Measurements from ENCODE around the gene COL6A6.

Gene COL6A6

GRCh38 chr3:130522399-130522798 is 5.4 kb downstream of the COL6A6 start:
- no peaks in the 10 kb centered on the region for H3K79me2 ChIP-seq (ENCODE audit: insufficient read depth, low read length)
- no peaks in the 10 kb centered on the region for H4K20me1 ChIP-seq (ENCODE audit: low read depth, low read length)

DNA sequence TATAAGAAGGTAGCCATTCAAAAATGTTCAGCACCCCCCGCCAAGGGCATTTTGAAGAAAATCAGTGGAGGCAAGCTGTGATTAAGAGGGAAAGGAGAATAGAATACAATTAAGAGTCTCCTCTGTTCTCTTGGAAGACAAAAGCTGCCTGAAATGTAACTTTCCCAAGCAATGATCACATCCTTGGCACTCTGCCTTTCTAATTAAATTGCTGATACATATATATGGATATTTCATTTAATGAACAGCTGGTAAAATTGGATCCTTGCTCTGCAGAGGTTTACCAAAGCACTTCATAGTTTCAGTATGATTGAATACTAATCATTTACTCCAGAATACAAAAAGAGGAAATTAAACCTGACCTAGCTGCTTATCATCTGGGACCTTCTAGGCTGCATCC is 10.4 kb downstream of the COL6A6 start:
- no peak overlapping the region for H3K27ac ChIP-seq (ENCODE audit: low read depth, low read length)
- no peaks in the 10 kb centered on the region for H3K36me3 ChIP-seq (ENCODE audit: low read length)
- no peak overlapping the region for H3K4me3 ChIP-seq (ENCODE audit: insufficient read depth, low read length, poor library complexity, severe bottlenecking)
- no peak overlapping the region for H3K9ac ChIP-seq (ENCODE audit: low read length)
- no peaks in the 10 kb centered on the region for H4K20me1 ChIP-seq (ENCODE audit: low read depth, low read length)
- no peaks in the 10 kb centered on the region for H3K9me3 ChIP-seq (ENCODE audit: insufficient read depth, low read length)
- H3K4me2 ChIP-seq (ENCODE audit: low read depth, low read length, poor library complexity, severe bottlenecking): no peak overlapping the region
- no peaks in the 10 kb centered on the region for H3K79me2 ChIP-seq (ENCODE audit: insufficient read depth, low read length)
- TF ChIP-seq EZH2phosphoT487 (conservative IDR thresholded peaks at IDR 0.05; ENCODE audit: low read length): no peak
- TF ChIP-seq, protein P1, sequence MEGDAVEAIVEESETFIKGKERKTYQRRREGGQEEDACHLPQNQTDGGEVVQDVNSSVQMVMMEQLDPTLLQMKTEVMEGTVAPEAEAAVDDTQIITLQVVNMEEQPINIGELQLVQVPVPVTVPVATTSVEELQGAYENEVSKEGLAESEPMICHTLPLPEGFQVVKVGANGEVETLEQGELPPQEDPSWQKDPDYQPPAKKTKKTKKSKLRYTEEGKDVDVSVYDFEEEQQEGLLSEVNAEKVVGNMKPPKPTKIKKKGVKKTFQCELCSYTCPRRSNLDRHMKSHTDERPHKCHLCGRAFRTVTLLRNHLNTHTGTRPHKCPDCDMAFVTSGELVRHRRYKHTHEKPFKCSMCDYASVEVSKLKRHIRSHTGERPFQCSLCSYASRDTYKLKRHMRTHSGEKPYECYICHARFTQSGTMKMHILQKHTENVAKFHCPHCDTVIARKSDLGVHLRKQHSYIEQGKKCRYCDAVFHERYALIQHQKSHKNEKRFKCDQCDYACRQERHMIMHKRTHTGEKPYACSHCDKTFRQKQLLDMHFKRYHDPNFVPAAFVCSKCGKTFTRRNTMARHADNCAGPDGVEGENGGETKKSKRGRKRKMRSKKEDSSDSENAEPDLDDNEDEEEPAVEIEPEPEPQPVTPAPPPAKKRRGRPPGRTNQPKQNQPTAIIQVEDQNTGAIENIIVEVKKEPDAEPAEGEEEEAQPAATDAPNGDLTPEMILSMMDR (IDR thresholded peaks at IDR 0.05; ENCODE audit: insufficient read depth, low read length, poor library complexity, severe bottlenecking): no peak
- no peak overlapping the region for H2AFZ ChIP-seq (ENCODE audit: low read depth, low read length, severe bottlenecking)
- H3K9me2 ChIP-seq (replicated peaks; ENCODE audit: insufficient read depth, low read length): no peaks in the 10 kb centered on the region
- no peaks in the 10 kb centered on the region for H3F3A ChIP-seq (ENCODE audit: insufficient read depth)
- H3K27me3 ChIP-seq (ENCODE audit: low read length): no peaks in the 10 kb centered on the region

More at GRCh38 chr3:130522399-130522798, 5.4 kb downstream of the COL6A6 start:
- H3K27ac ChIP-seq (ENCODE audit: low read depth, low read length): no peak overlapping the region
- H3K9ac ChIP-seq (ENCODE audit: low read length): no peak overlapping the region
- H3K27me3 ChIP-seq (ENCODE audit: low read length): no peaks in the 10 kb centered on the region
- H2AFZ ChIP-seq (ENCODE audit: low read depth, low read length, severe bottlenecking): no peak overlapping the region
- no peak for TF ChIP-seq EZH2phosphoT487 (conservative IDR thresholded peaks at IDR 0.05; ENCODE audit: low read length)
- TF ChIP-seq, protein P1 (IDR thresholded peaks at IDR 0.05; ENCODE audit: insufficient read depth, low read length, poor library complexity, severe bottlenecking): no peak
- H3F3A ChIP-seq (ENCODE audit: insufficient read depth): no peaks in the 10 kb centered on the region
- H3K9me2 ChIP-seq (replicated peaks; ENCODE audit: insufficient read depth, low read length): no peaks in the 10 kb centered on the region
- no peaks in the 10 kb centered on the region for H3K9me3 ChIP-seq (ENCODE audit: insufficient read depth, low read length)
- no peak overlapping the region for H3K4me3 ChIP-seq (ENCODE audit: insufficient read depth, low read length, poor library complexity, severe bottlenecking)
- no peaks in the 10 kb centered on the region for H3K36me3 ChIP-seq (ENCODE audit: low read length)
- H3K4me2 ChIP-seq (ENCODE audit: low read depth, low read length, poor library complexity, severe bottlenecking): no peak overlapping the region

DNA sequence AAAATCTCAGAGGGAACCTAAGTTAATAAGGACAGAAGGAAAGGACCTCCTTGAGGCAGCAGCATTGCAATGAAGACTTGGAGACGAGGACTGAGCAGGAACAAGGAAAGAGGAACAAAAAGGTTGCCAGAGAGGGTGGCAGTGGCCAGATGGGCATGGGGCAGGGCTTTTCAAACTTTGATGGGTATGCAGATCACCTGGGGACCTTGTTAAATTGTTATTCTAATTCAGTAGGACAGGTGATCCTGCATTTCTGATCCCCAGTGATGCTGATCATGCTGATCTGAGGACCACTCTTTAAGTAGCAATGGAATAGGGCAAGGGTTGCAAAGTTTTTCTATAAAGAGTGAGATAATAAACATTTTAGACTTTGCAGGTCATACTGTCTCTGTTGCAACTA is 11.1 kb downstream of the COL6A6 start:
- Histone ChIP-seq H3K79me2 (ENCODE audit: insufficient read depth, low read length) (no peaks in the 10 kb centered on the region), H2AFZ (ENCODE audit: low read depth, low read length, severe bottlenecking) (no peak overlapping the region), H3K4me2 (ENCODE audit: low read depth, low read length, poor library complexity, severe bottlenecking) (no peak overlapping the region), H3K36me3 (ENCODE audit: low read length) (no peaks in the 10 kb centered on the region), H4K20me1 (ENCODE audit: low read depth, low read length) (no peaks in the 10 kb centered on the region), H3K4me3 (ENCODE audit: insufficient read depth, low read length, poor library complexity, severe bottlenecking) (no peak overlapping the region), H3K27me3 (ENCODE audit: low read length) (no peaks in the 10 kb centered on the region), H3F3A (ENCODE audit: insufficient read depth) (no peaks in the 10 kb centered on the region), H3K9me2 (replicated peaks; ENCODE audit: insufficient read depth, low read length) (no peaks in the 10 kb centered on the region), H3K27ac (ENCODE audit: low read depth, low read length) (no peak overlapping the region), H3K9me3 (ENCODE audit: insufficient read depth, low read length) (no peaks in the 10 kb centered on the region), H3K9ac (ENCODE audit: low read length) (no peak overlapping the region)
- TF ChIP-seq, protein P1 (IDR thresholded peaks at IDR 0.05; ENCODE audit: insufficient read depth, low read length, poor library complexity, severe bottlenecking): no peak
- TF ChIP-seq EZH2phosphoT487 (conservative IDR thresholded peaks at IDR 0.05; ENCODE audit: low read length): no peak

Data from SU-DHL-6 (cell line).